ENCODE results near the gene CEND1.

- TF ChIP-seq CTCF (IDR thresholded peaks at IDR 0.05) (no peak), EP300 (IDR thresholded peaks at IDR 0.05) (no peak), POLR2A (IDR thresholded peaks at IDR 0.05) (no peak), POLR2AphosphoS5 (IDR thresholded peaks at IDR 0.05) (no peak)
These were observed 29.7 kb downstream of the CEND1 start for GRCh38 chr11:760236-760635.

Data from stomach (tissue), 4 donors.